Endometrium (tissue), 2 donors: ENCODE data around the gene CYP27C1.

Experiments used
- FAIRE-seq: peaks from 2 replicates; lab custom pipeline; 2012; peaks lifted over from hg19 to GRCh38; lab: Jason Lieb, UNC
- donor health status: control.
- donor health status: control.

The CYP27C1 gene

GRCh38 chr2:127150996-127151395 lies 69.1 kb downstream of the CYP27C1 start:
- FAIRE-seq: no peak

- FAIRE-seq: no peak
Measured at GRCh38 chr2:127149384-127149783, 70.7 kb downstream of the CYP27C1 start.

- FAIRE-seq: no peak
Measured at GRCh38 chr2:127146820-127147502, 73.1 kb downstream of the CYP27C1 start.

- FAIRE-seq: no peak
Measured at GRCh38 chr2:127146071-127146725, 73.9 kb downstream of the CYP27C1 start.

GRCh38 chr2:127145280-127145895 lies 74.7 kb downstream of the CYP27C1 start:
- no peak for FAIRE-seq

GRCh38 chr2:127143841-127144782 lies 76.0 kb downstream of the CYP27C1 start:
- FAIRE-seq: no peak

- no peak for FAIRE-seq
Measured at GRCh38 chr2:127142663-127143630, 77.2 kb downstream of the CYP27C1 start.

- FAIRE-seq: no peak
Measured at GRCh38 chr2:127140538-127140937, 79.6 kb downstream of the CYP27C1 start.

GRCh38 chr2:127139766-127140165 lies 80.3 kb downstream of the CYP27C1 start:
- no peak for FAIRE-seq

- no peak for FAIRE-seq
Measured at GRCh38 chr2:127138281-127138680, 81.8 kb downstream of the CYP27C1 start.

- no peak for FAIRE-seq
Measured at GRCh38 chr2:127137741-127138140, 82.4 kb downstream of the CYP27C1 start.

GRCh38 chr2:127137225-127137624 lies 82.9 kb downstream of the CYP27C1 start:
- FAIRE-seq: no peak

- FAIRE-seq: no peak
Measured at GRCh38 chr2:127134833-127135830, 85.0 kb downstream of the CYP27C1 start.

- FAIRE-seq: no peak
Measured at GRCh38 chr2:127134235-127134634, 85.9 kb downstream of the CYP27C1 start.
